PC-9 (cell line): Measurements from ENCODE around the gene MTMR2. TPM values are rescaled to one million over a fixed set of nuclear protein-coding genes. Genes with fewer than 3 reads are reported as not detected.

Experiments used
- BruUV-seq: library from RNA; stranded (reverse); fragments of 400-500 nt; replicated peaks from 2 replicates; lab custom pipeline; 2021; lab: Mats Ljungman, UMichigan
- CTCF ChIA-PET: fragments of 300-600 bp; sonication (Branson Sonifier 250); formaldehyde crosslinking; loops from one replicate; lab custom pipeline; 2022; ENCODE audit warnings: antibody characterized with exemption; lab: Charles Lee
- POLR2A ChIA-PET: fragments of 300-600 bp; sonication (Branson Sonifier 250); formaldehyde crosslinking; loops from one replicate; lab custom pipeline; 2022; ENCODE audit warnings: antibody characterized with exemption; ENCODE audit not compliant: unreplicated experiment; lab: Charles Lee
- DNase-seq, 2 experiments: peaks; one replicate each; pipeline versions ENCODE4 v3.0.0 to v3.0.0-alpha.2; 2015 to 2022; ENCODE audit warnings: mixed read lengths in 1 of 2
- H2AFZ ChIP-seq: fragments of 200-600 bp; sonication (generic); 2 replicates; pipeline ENCODE4 v1.8.1; 2017; ENCODE audit warnings: antibody characterized with exemption
- H3F3A ChIP-seq: fragments of 200-600 bp; sonication (generic); 2 replicates; pipeline ENCODE4 v1.8.1; 2017; ENCODE audit warnings: antibody characterized with exemption, mild to moderate bottlenecking, low read depth; ENCODE audit not compliant: insufficient read depth
- H3K27ac ChIP-seq: fragments of 200-600 bp; sonication (generic); 2 replicates; pipeline ENCODE4 v1.6.1; 2016; ENCODE audit warnings: mixed run types
- H3K27me3 ChIP-seq: fragments of 200-600 bp; sonication (generic); 2 replicates; pipeline ENCODE4 v1.6.1; 2016; ENCODE audit warnings: low read depth, mixed run types; ENCODE audit not compliant: insufficient read depth
- H3K36me3 ChIP-seq: fragments of 200-600 bp; sonication (generic); 2 replicates; pipeline ENCODE4 v1.6.1; 2016; ENCODE audit warnings: low read depth, mixed run types
- H3K4me1 ChIP-seq: fragments of 200-600 bp; sonication (generic); replicated peaks from 2 replicates; pipeline ENCODE4 v1.6.1; 2016; ENCODE audit warnings: mixed run types; ENCODE audit not compliant: insufficient read depth
- H3K4me2 ChIP-seq: fragments of 200-600 bp; sonication (generic); 2 replicates; pipeline ENCODE4 v1.6.1; 2017; ENCODE audit warnings: mixed run types
- H3K4me3 ChIP-seq: fragments of 200-600 bp; sonication (generic); 2 replicates; pipeline ENCODE4 v1.6.1; 2016; ENCODE audit warnings: mixed run types
- H3K79me2 ChIP-seq: fragments of 200-600 bp; sonication (generic); 2 replicates; pipeline ENCODE4 v1.6.1; 2017; ENCODE audit warnings: low read depth, mixed run types
- H3K9me2 ChIP-seq: fragments of 200-600 bp; sonication (generic); 2 replicates; pipeline ENCODE4 v1.8.1; 2017; ENCODE audit warnings: mild to moderate bottlenecking; ENCODE audit not compliant: insufficient read depth
- H3K9me3 ChIP-seq: fragments of 200-600 bp; sonication (generic); 2 replicates; pipeline ENCODE4 v1.8.1; 2016; ENCODE audit warnings: low read depth; ENCODE audit not compliant: insufficient read depth
- H4K20me1 ChIP-seq: fragments of 200-600 bp; sonication (generic); 2 replicates; pipeline ENCODE4 v1.8.1; 2017; ENCODE audit not compliant: insufficient read depth
- CTCF ChIP-seq: fragments of 200-600 bp; sonication (generic); conservative IDR thresholded peaks from 2 replicates; pipeline ENCODE4 v1.6.1; 2017; ENCODE audit warnings: mixed run types, antibody characterized with exemption, mild to moderate bottlenecking, moderate library complexity
- EZH2 ChIP-seq: fragments of 200-600 bp; sonication (generic); IDR thresholded peaks from 2 replicates; pipeline ENCODE4 v1.8.0; 2017; ENCODE audit warnings: antibody characterized with exemption, low read depth
- intact Hi-C: fragments of 100-400 bp; cut with micrococcal nuclease; formaldehyde crosslinking; loops from one replicate; pipeline ENCODE4 v1.10.0; 2022; ENCODE audit not compliant: unreplicated experiment
- total RNA-seq: library from RNA; stranded (reverse); gene quantifications from 2 replicates; pipeline ENCODE4 v1.2.3, GENCODE V29; 2021

The MTMR2 gene
- total RNA-seq, 1 experiment from 2014 or later = 60.7 TPM

- Histone ChIP-seq H3K9me3 (peaks cover 16% of the 10 kb centered on the region; the same call in 1 of the 2 replicates), H3K4me1 (peaks cover 5% of the 10 kb centered on the region; the same call in 1 of the 2 replicates), H3K79me2 (no peaks in the 10 kb centered on the region), H3K9me2 (no peaks in the 10 kb centered on the region), H3K4me2 (no peak overlapping the region), H2AFZ (no peak overlapping the region), H4K20me1 (no peaks in the 10 kb centered on the region), H3F3A (no peaks in the 10 kb centered on the region), H3K4me3 (no peak overlapping the region), H3K27me3 (no peaks in the 10 kb centered on the region), H3K36me3 (no peaks in the 10 kb centered on the region), H3K27ac (no peak overlapping the region)
- no TSS peak for BruUV-seq
- TF ChIP-seq CTCF (no peak), EZH2 (no peak)
- ChIA-PET POLR2A (no interaction called here), CTCF (no interaction called here)
- DNase-seq = no peak
- intact Hi-C loops = no loop called here
Measured at GRCh38 chr11:95937358-95937757, 13.5 kb upstream of the MTMR2 start.

- Histone ChIP-seq H3F3A (no peaks in the 10 kb centered on the region), H3K4me3 (no peak overlapping the region), H3K4me2 (no peak overlapping the region), H3K36me3 (no peaks in the 10 kb centered on the region), H3K27ac (no peak overlapping the region), H2AFZ (no peak overlapping the region), H3K9me3 (peaks cover 27% of the 10 kb centered on the region; the same call in 1 of the 2 replicates), H3K4me1 (peaks cover 5% of the 10 kb centered on the region; the same call in 1 of the 2 replicates), H4K20me1 (no peaks in the 10 kb centered on the region), H3K9me2 (no peaks in the 10 kb centered on the region), H3K27me3 (no peaks in the 10 kb centered on the region), H3K79me2 (no peaks in the 10 kb centered on the region)
- ChIA-PET POLR2A (no interaction called here), CTCF (no interaction called here)
- no peak for TF ChIP-seq EZH2
- TF ChIP-seq CTCF = no peak
- intact Hi-C loops = no loop called here
- no peak for DNase-seq
- no TSS peak for BruUV-seq
Measured at GRCh38 chr11:95933594-95933993, 9.7 kb upstream of the MTMR2 start.

- no peak overlapping the region for H3K27ac ChIP-seq
- DNase-seq = no peak
- no peaks in the 10 kb centered on the region for H4K20me1 ChIP-seq
- no peaks in the 10 kb centered on the region for H3K4me1 ChIP-seq
- BruUV-seq = no TSS peak
- H3K36me3 ChIP-seq = no peaks in the 10 kb centered on the region
- H3K9me3 ChIP-seq = peaks cover 17% of the 10 kb centered on the region
- ChIA-PET POLR2A (no interaction called here), CTCF (no interaction called here)
- no peaks in the 10 kb centered on the region for H3K27me3 ChIP-seq
- no peak overlapping the region for H3K4me3 ChIP-seq
- H3K9me2 ChIP-seq = no peaks in the 10 kb centered on the region
- no peaks in the 10 kb centered on the region for H3K79me2 ChIP-seq
- intact Hi-C loops = no loop called here
- TF ChIP-seq CTCF (no peak), EZH2 (no peak)
- no peak overlapping the region for H3K4me2 ChIP-seq
- H3F3A ChIP-seq = no peaks in the 10 kb centered on the region; the same call in 1 of the 2 replicates
- no peak overlapping the region for H2AFZ ChIP-seq
Measured at GRCh38 chr11:95931916-95932315, 8.0 kb upstream of the MTMR2 start.
